H1 (cell line): ENCODE results near the gene KMT2A. TPM values are rescaled to one million over a fixed set of nuclear protein-coding genes. Genes with fewer than 3 reads are reported as not detected.

ENCODE experiments used
- CTCF ChIA-PET: fragments of 300-600 bp; sonication (Branson Sonifier 250); formaldehyde crosslinking; loops from one replicate; lab custom pipeline; 2021; ENCODE audit not compliant: partially characterized antibody; lab: Charles Lee
- POLR2A ChIA-PET: fragments of 300-600 bp; sonication (Branson Sonifier 250); formaldehyde crosslinking; loops from one replicate; lab custom pipeline; 2021; ENCODE audit warnings: inconsistent platforms; ENCODE audit not compliant: partially characterized antibody; lab: Charles Lee
- DNase-seq, 2 experiments: peaks; one replicate each; pipeline versions ENCODE4 v3.0.0 to v3.0.0-alpha.2; 2010 to 2022; ENCODE audit warnings: low spot score in 2 of 2, low read depth in 1 of 2, mixed read lengths in 1 of 2
- FAIRE-seq: peaks from 2 replicates; lab custom pipeline; 2011; peaks lifted over from hg19 to GRCh38; lab: Jason Lieb, UNC
- H2AFZ ChIP-seq: 2 replicates; pipeline ENCODE4 v1.8.1; 2012; ENCODE audit warnings: low read length, inconsistent platforms
- H2AK5ac ChIP-seq: 2 replicates; pipeline ENCODE4 v1.6.1; 2013; ENCODE audit warnings: low read depth, low read length
- H2BK120ac ChIP-seq: replicated peaks from 2 replicates; pipeline ENCODE3; 2013; ENCODE audit warnings: low read depth, low read length, inconsistent platforms
- H2BK12ac ChIP-seq: 2 replicates; pipeline ENCODE4 v1.6.1; 2013; ENCODE audit warnings: low read depth, low read length
- H2BK15ac ChIP-seq: 2 replicates; pipeline ENCODE4 v1.6.1; 2013; ENCODE audit warnings: low read length
- H2BK20ac ChIP-seq: 2 replicates; pipeline ENCODE4 v1.6.1; 2013; ENCODE audit warnings: low read length
- H2BK5ac ChIP-seq: 2 replicates; pipeline ENCODE4 v1.6.1; 2013; ENCODE audit warnings: low read depth, low read length
- H3K14ac ChIP-seq: 2 replicates; pipeline ENCODE4 v1.6.1; 2013; ENCODE audit warnings: inconsistent platforms; ENCODE audit not compliant: insufficient read length
- H3K18ac ChIP-seq: 2 replicates; pipeline ENCODE4 v1.6.1; 2013; ENCODE audit warnings: low read length; ENCODE audit errors: extremely low read depth
- H3K23ac ChIP-seq: 2 replicates; pipeline ENCODE4 v1.6.1; 2013; ENCODE audit warnings: inconsistent platforms; ENCODE audit not compliant: insufficient read length
- H3K23me2 ChIP-seq: 2 replicates; pipeline ENCODE4 v1.6.1; 2013; ENCODE audit warnings: low read depth, low read length
- H3K27ac ChIP-seq: 2 replicates; pipeline ENCODE4 v1.6.1; 2011; ENCODE audit warnings: low read depth, low read length, inconsistent platforms
- H3K27me3 ChIP-seq, 4 experiments: replicated peaks in 1 of 4; 1 replicate in 1 of 4; 2 replicates in 3 of 4; pipeline versions ENCODE4 v1.6.1 to v1.8.1; 2011 to 2013; ENCODE audit warnings: low read length in 3 of 4, mild to moderate bottlenecking in 3 of 4, inconsistent platforms in 2 of 4, mixed read lengths in 2 of 4, moderate library complexity in 1 of 4; ENCODE audit not compliant: control insufficient read depth in 3 of 4, insufficient read depth in 3 of 4; ENCODE audit errors: extremely low read depth in 1 of 4
- H3K36me3 ChIP-seq, 4 experiments: 2 replicates each; pipeline versions ENCODE4 v1.6.1 to v1.8.1; 2011 to 2013; ENCODE audit warnings: mild to moderate bottlenecking in 4 of 4, low read length in 3 of 4, moderate library complexity in 2 of 4, control low read depth in 1 of 4, inconsistent platforms in 1 of 4; ENCODE audit not compliant: insufficient read depth in 4 of 4, control insufficient read depth in 2 of 4
- H3K4ac ChIP-seq: replicated peaks from 2 replicates; pipeline ENCODE3; 2013; ENCODE audit warnings: low read length, low read depth, mixed read lengths, inconsistent platforms; ENCODE audit not compliant: insufficient read length
- H3K4me1 ChIP-seq, 4 experiments: replicated peaks in 1 of 4; 1 replicate in 1 of 4; 2 replicates in 3 of 4; pipeline versions ENCODE4 v1.6.1 to v1.8.1; 2011 to 2013; ENCODE audit warnings: low read length in 3 of 4, inconsistent platforms in 2 of 4, mixed read lengths in 1 of 4; ENCODE audit not compliant: insufficient read depth in 4 of 4, control insufficient read depth in 3 of 4
- H3K4me2 ChIP-seq, 2 experiments: 2 replicates each; pipeline versions ENCODE4 v1.6.1 to v1.8.1; 2011 to 2013; ENCODE audit warnings: low read depth in 2 of 2, low read length in 2 of 2, control low read depth in 1 of 2, inconsistent platforms in 1 of 2, mild to moderate bottlenecking in 1 of 2; ENCODE audit not compliant: insufficient read depth in 1 of 2
- H3K4me3 ChIP-seq, 4 experiments: fragments of 200-600, 300-600 bp in 1 of 4; sonication (generic), shearing (Covaris generic), sonication (Bioruptor Twin) in 1 of 4; 2 replicates each; pipeline versions ENCODE4 v1.5.1 to v1.8.1; 2011 to 2016; ENCODE audit warnings: low read length in 4 of 4, low read depth in 3 of 4, control low read depth in 2 of 4, inconsistent platforms in 2 of 4, mild to moderate bottlenecking in 2 of 4, mixed read lengths in 1 of 4, moderate library complexity in 1 of 4; ENCODE audit not compliant: insufficient read depth in 2 of 4; ENCODE audit errors: extremely low read depth in 1 of 4
- H3K56ac ChIP-seq: replicated peaks from 2 replicates; pipeline ENCODE3; 2013; ENCODE audit warnings: low read depth, mild to moderate bottlenecking, mixed read lengths, low read length, inconsistent platforms; ENCODE audit not compliant: insufficient read length
- H3K79me1 ChIP-seq: 2 replicates; pipeline ENCODE4 v1.6.1; 2013; ENCODE audit warnings: low read depth, low read length, control low read depth
- H3K79me2 ChIP-seq, 2 experiments: 2 replicates each; pipeline versions ENCODE4 v1.6.1 to v1.8.1; 2012 to 2013; ENCODE audit warnings: low read length in 2 of 2, mild to moderate bottlenecking in 2 of 2, inconsistent platforms in 1 of 2; ENCODE audit not compliant: insufficient read depth in 2 of 2, control insufficient read depth in 1 of 2
- H3K9ac ChIP-seq, 4 experiments: replicated peaks in 1 of 4; 1 replicate in 1 of 4; 2 replicates in 3 of 4; pipeline versions ENCODE4 v1.6.1 to v1.8.1; 2011 to 2013; ENCODE audit warnings: low read depth in 3 of 4, low read length in 3 of 4, control low read depth in 2 of 4, mild to moderate bottlenecking in 2 of 4, moderate library complexity in 2 of 4, inconsistent platforms in 1 of 4; ENCODE audit errors: extremely low read depth in 1 of 4
- H3K9me3 ChIP-seq, 2 experiments: 2 replicates each; pipeline versions ENCODE4 v1.6.1 to v1.8.1; 2012 to 2013; ENCODE audit warnings: mild to moderate bottlenecking in 2 of 2, moderate library complexity in 2 of 2, control low read depth in 1 of 2, inconsistent platforms in 1 of 2, low read depth in 1 of 2, low read length in 1 of 2, mixed read lengths in 1 of 2; ENCODE audit not compliant: insufficient read depth in 2 of 2
- H4K20me1 ChIP-seq, 2 experiments: replicated peaks in 1 of 2; 2 replicates each; pipeline versions ENCODE3 to v1.8.1; 2011 to 2013; ENCODE audit warnings: inconsistent platforms in 2 of 2, low read length in 2 of 2, mild to moderate bottlenecking in 1 of 2; ENCODE audit not compliant: insufficient read depth in 2 of 2, control insufficient read depth in 1 of 2
- H4K5ac ChIP-seq: 2 replicates; pipeline ENCODE4 v1.6.1; 2013; ENCODE audit warnings: low read length, low read depth, mixed read lengths, inconsistent platforms; ENCODE audit not compliant: insufficient read length
- H4K8ac ChIP-seq: 2 replicates; pipeline ENCODE4 v1.8.0; 2013; ENCODE audit warnings: mild to moderate bottlenecking, moderate library complexity, low read length, inconsistent platforms; ENCODE audit not compliant: insufficient read depth; ENCODE audit errors: extremely low read depth
- H4K91ac ChIP-seq: replicated peaks from 2 replicates; pipeline ENCODE3; 2013; ENCODE audit warnings: low read length, mixed read lengths, inconsistent platforms; ENCODE audit not compliant: insufficient read length
- EGR1 ChIP-seq: IDR thresholded peaks from 2 replicates; pipeline ENCODE4 v1.6.1; 2011; ENCODE audit warnings: low read depth, low read length, borderline replicate concordance
- WGBS, 2 experiments: shearing (Covaris generic) in 1 of 2; methylation state at CpG; one replicate each; pipeline versions ENCODE4 v1.1.6 to v1.1.7; 2013 to 2015; ENCODE audit warnings: low lambda C conversion rate in 2 of 2, mixed read lengths in 2 of 2, inconsistent platforms in 1 of 2, low coverage in 1 of 2, missing lambda C conversion rate in 1 of 2; ENCODE audit not compliant: insufficient replicate concordance in 2 of 2, insufficient coverage in 1 of 2, insufficient read length in 1 of 2; ENCODE audit errors: extremely low coverage in 1 of 2, missing lambda C conversion rate in 1 of 2; 5-methylcytosine and 5-hydroxymethylcytosine counted together
- polyA plus RNA-seq, 7 experiments: library from polyadenylated mRNA; depleted of rRNA in 3 of 7; stranded (reverse) in 5 of 7; unstranded in 2 of 7; fragments of >200 nt in 5 of 7; fragments of 200-250 nt in 2 of 7; gene quantifications; 1 replicate in 5 of 7; 2 replicates in 1 of 7; 4 replicates in 1 of 7; pipeline versions ENCODE4 v1.2.1 to v1.2.3, GENCODE V29; 2011 to 2013; ENCODE audit warnings: missing spikeins in 2 of 7, mixed read lengths in 2 of 7
- total RNA-seq: library from RNA; stranded (reverse); fragmentation: NEBNext Ultra II Directional; extraction: Animal tissue kit (Norgen Biotek cat#: 25700); gene quantifications from 2 replicates; pipeline ENCODE4 v1.2.1, GENCODE V29; 2021

The KMT2A gene
- total and polyA plus RNA-seq, 2 of the 8 experiments (the other 6 are each of a cell fraction or from before 2014, with no cell fraction given), result 35.9 to 62.1 TPM

- CTCF ChIA-PET, result no interaction called here
- no peak overlapping the region for H4K5ac ChIP-seq
- DNase-seq (no peak), FAIRE-seq (no peak)
- peaks cover 13 to 69% of the 10 kb centered on the region in 2 experiments for H3K79me2 ChIP-seq
- no peak overlapping the region for H3K27ac ChIP-seq
- H3K4me2 ChIP-seq, result no peak overlapping the region
- 98% methylated on average over 7 of the region's 7 CpGs; no CpG with 5 or more reads in 1 of the 2 experiments for WGBS, 2 experiments
- no peak overlapping the region for H2AFZ ChIP-seq
- no peak overlapping the region for H3K56ac ChIP-seq
- H3K23me2 ChIP-seq, result peaks cover 7% of the 10 kb centered on the region; the same call in 1 of the 2 replicates
- H3K9ac ChIP-seq, result no peak overlapping the region
- no peak overlapping the region for H4K8ac ChIP-seq
- no peak overlapping the region for H2BK15ac ChIP-seq
- H3K4me3 ChIP-seq, result no peak overlapping the region
- no peak overlapping the region for H2BK120ac ChIP-seq
- H3K36me3 ChIP-seq, result no peaks in the 10 kb centered on the region
- no peaks in the 10 kb centered on the region for H3K9me3 ChIP-seq
- no peak overlapping the region for H2BK20ac ChIP-seq
- H3K14ac ChIP-seq, result no peak overlapping the region
- POLR2A ChIA-PET, result no interaction called here
- no peak overlapping the region for H3K4ac ChIP-seq
- H3K27me3 ChIP-seq, result no peaks in the 10 kb centered on the region
- no peaks in the 10 kb centered on the region; the same call in 1 of the 2 replicates for H3K79me1 ChIP-seq
- H2BK12ac ChIP-seq, result no peak overlapping the region
- H3K23ac ChIP-seq, result no peak overlapping the region
- H3K18ac ChIP-seq, result no peak overlapping the region
- no peak overlapping the region for H2BK5ac ChIP-seq
- TF ChIP-seq EGR1, result no peak
- TF ChIP-seq, all 59 proteins: peak for 0
- Histone ChIP-seq H3K4me1 (peaks cover 0 to 4% (median 0%) of the 10 kb centered on the region in 4 experiments; a peak in 1 of 7 replicates), H4K91ac (no peak overlapping the region), H4K20me1 (peaks cover 8 to 10% of the 10 kb centered on the region in 2 experiments), H2AK5ac (no peak overlapping the region)
Measured at GRCh38 chr11:118574636-118575035, 138.3 kb downstream of the KMT2A start.

Other genes with a start within 250 kb of the KMT2A start
- 0.58 and 0.86 TPM in 2 replicates for gene JAML, start 211.5 kb upstream of the KMT2A start, total RNA-seq
- gene JAML, start 211.5 kb upstream of the KMT2A start, polyA plus RNA-seq (2011; rRNA removed), result 0.05 and 0.12 TPM in 2 replicates
- 3.3 and 3.9 TPM in 2 replicates for gene MPZL3, start 184.1 kb upstream of the KMT2A start, total RNA-seq
- gene MPZL3, start 184.1 kb upstream of the KMT2A start, polyA plus RNA-seq (2011; rRNA removed), result 1.1 and 1.2 TPM in 2 replicates
- 2.4 and 2.6 TPM in 2 replicates for gene MPZL2, start 172.2 kb upstream of the KMT2A start, total RNA-seq
- 2.3 and 3.2 TPM in 2 replicates for gene MPZL2, start 172.2 kb upstream of the KMT2A start, polyA plus RNA-seq (2011; rRNA removed)
- gene CD3E, start 131.8 kb upstream of the KMT2A start, total RNA-seq, result not detected in 2 replicates
- 0.05 TPM in 1 of 2 replicates, not detected in the other for gene CD3E, start 131.8 kb upstream of the KMT2A start, polyA plus RNA-seq (2011; rRNA removed)
- not detected in 2 replicates for gene CD3D, start 93.8 kb upstream of the KMT2A start, total RNA-seq
- gene CD3D, start 93.8 kb upstream of the KMT2A start, polyA plus RNA-seq (2011; rRNA removed), result not detected in 2 replicates
- not detected in 2 replicates for gene CD3G, start 92.1 kb upstream of the KMT2A start, total RNA-seq
- 0.02 TPM in 1 of 2 replicates, not detected in the other for gene CD3G, start 92.1 kb upstream of the KMT2A start, polyA plus RNA-seq (2011; rRNA removed)
- 33.5 and 34.5 TPM in 2 replicates for gene UBE4A, start 76.9 kb upstream of the KMT2A start, total RNA-seq
- gene UBE4A, start 76.9 kb upstream of the KMT2A start, polyA plus RNA-seq (2011; rRNA removed), result 7.9 and 11.3 TPM in 2 replicates
- gene ATP5MG, start 34.9 kb upstream of the KMT2A start, total RNA-seq, result 237 and 251 TPM in 2 replicates
- gene ATP5MG, start 34.9 kb upstream of the KMT2A start, polyA plus RNA-seq (2011; rRNA removed), result 322 and 464 TPM in 2 replicates
- gene TTC36, start 91.0 kb downstream of the KMT2A start, total RNA-seq, result not detected in 2 replicates
- 0.14 TPM in 1 of 2 replicates, not detected in the other for gene TTC36, start 91.0 kb downstream of the KMT2A start, polyA plus RNA-seq (2011; rRNA removed)
- gene TMEM25, start 94.7 kb downstream of the KMT2A start, total RNA-seq, result 13.7 and 18.3 TPM in 2 replicates
- gene TMEM25, start 94.7 kb downstream of the KMT2A start, polyA plus RNA-seq (2011; rRNA removed), result 26.8 and 37.0 TPM in 2 replicates
- 11.2 and 11.5 TPM in 2 replicates for gene IFT46, start 129.4 kb downstream of the KMT2A start, total RNA-seq
- 10.3 and 12.3 TPM in 2 replicates for gene IFT46, start 129.4 kb downstream of the KMT2A start, polyA plus RNA-seq (2011; rRNA removed)
- gene ARCN1, start 135.9 kb downstream of the KMT2A start, total RNA-seq, result 132 and 137 TPM in 2 replicates
- gene ARCN1, start 135.9 kb downstream of the KMT2A start, polyA plus RNA-seq (2011; rRNA removed), result 82.1 and 146 TPM in 2 replicates
- 74.8 and 74.9 TPM in 2 replicates for gene PHLDB1, start 171.1 kb downstream of the KMT2A start, total RNA-seq
- 53.9 and 70.6 TPM in 2 replicates for gene PHLDB1, start 171.1 kb downstream of the KMT2A start, polyA plus RNA-seq (2011; rRNA removed)
- not detected in 2 replicates for gene TREH, start 243.2 kb downstream of the KMT2A start, total RNA-seq
- gene TREH, start 243.2 kb downstream of the KMT2A start, polyA plus RNA-seq (2011; rRNA removed), result 0.03 TPM in 1 of 2 replicates, not detected in the other